ENCODE data around the gene PRXL2C. TPM values are rescaled to one million over a fixed set of nuclear protein-coding genes. Genes with fewer than 3 reads are reported as not detected.
A peak's percentile ranks its signal among the peaks of the same experiment; 100 is the strongest.

PRXL2C gene
- total RNA-seq, 6 experiments from 2014 or later: 2.9 to 10.7 (median 5.6) TPM

- DNase-seq (no peak), ATAC-seq (no peak)
- H3K4me1 ChIP-seq: no peaks in the 10 kb centered on the region
- H3K27me3 ChIP-seq: no peaks in the 10 kb centered on the region
- H3K4me3 ChIP-seq: no peak overlapping the region
- H3K36me3 ChIP-seq: no peaks in the 10 kb centered on the region
- H3K9me3 ChIP-seq: no peaks in the 10 kb centered on the region
- no peak overlapping the region for H3K27ac ChIP-seq
- intact Hi-C loops (cut with DNase I): loop anchor here (10.0 kb wide), 2 partner anchors 219 to 339 kb away; no protein-coding TSS in a partner anchor
- TF ChIP-seq POLR2A (IDR thresholded peaks at IDR 0.05): no peak
- TF ChIP-seq, protein P1, sequence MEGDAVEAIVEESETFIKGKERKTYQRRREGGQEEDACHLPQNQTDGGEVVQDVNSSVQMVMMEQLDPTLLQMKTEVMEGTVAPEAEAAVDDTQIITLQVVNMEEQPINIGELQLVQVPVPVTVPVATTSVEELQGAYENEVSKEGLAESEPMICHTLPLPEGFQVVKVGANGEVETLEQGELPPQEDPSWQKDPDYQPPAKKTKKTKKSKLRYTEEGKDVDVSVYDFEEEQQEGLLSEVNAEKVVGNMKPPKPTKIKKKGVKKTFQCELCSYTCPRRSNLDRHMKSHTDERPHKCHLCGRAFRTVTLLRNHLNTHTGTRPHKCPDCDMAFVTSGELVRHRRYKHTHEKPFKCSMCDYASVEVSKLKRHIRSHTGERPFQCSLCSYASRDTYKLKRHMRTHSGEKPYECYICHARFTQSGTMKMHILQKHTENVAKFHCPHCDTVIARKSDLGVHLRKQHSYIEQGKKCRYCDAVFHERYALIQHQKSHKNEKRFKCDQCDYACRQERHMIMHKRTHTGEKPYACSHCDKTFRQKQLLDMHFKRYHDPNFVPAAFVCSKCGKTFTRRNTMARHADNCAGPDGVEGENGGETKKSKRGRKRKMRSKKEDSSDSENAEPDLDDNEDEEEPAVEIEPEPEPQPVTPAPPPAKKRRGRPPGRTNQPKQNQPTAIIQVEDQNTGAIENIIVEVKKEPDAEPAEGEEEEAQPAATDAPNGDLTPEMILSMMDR (IDR thresholded peaks at IDR 0.05): no peak
- 92% methylated on average over 17 of the region's 20 CpGs for WGBS (ENCODE audit: insufficient coverage, low coverage, low lambda C conversion rate, missing lambda C conversion rate)
Observed at GRCh38 chr9:96663506-96664120, 8.5 kb upstream of the PRXL2C start.

DNA sequence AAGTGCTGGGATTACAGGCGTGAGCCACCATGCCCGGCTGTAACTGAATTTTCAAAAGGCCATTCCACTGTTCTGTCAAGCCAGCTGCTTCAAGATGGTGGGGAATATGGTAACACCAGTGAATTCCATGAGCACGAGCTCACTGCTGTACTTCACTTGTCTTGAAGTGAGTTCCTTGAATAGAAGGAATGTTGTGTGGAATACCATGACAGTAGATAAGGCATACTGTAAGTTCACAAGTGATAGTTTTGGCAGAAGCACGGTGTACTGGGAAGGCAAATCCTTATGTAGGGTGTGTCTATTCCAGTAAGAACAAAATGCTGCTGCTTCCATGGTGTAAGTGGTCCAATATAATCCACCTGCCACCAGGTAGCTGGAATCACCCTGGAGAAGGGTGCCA, 6.6 kb upstream of the PRXL2C start:
- Histone ChIP-seq H3K27ac (no peak overlapping the region), H3K4me3 (no peak overlapping the region), H3K27me3 (no peaks in the 10 kb centered on the region), H3K36me3 (no peaks in the 10 kb centered on the region), H3K9me3 (no peaks in the 10 kb centered on the region), H3K4me1 (no peaks in the 10 kb centered on the region)
- no peak for DNase-seq
- 79% methylated on average over 2 of the region's 4 CpGs for WGBS (ENCODE audit: insufficient coverage, low coverage, low lambda C conversion rate, missing lambda C conversion rate)
- TF ChIP-seq, protein P1 (IDR thresholded peaks at IDR 0.05): no peak
- no peak for TF ChIP-seq POLR2A (IDR thresholded peaks at IDR 0.05)
- intact Hi-C loops (cut with DNase I): loop anchor here (10.0 kb wide), 2 partner anchors 217 to 337 kb away; no protein-coding TSS in a partner anchor
- ATAC-seq: no peak

- Histone ChIP-seq H3K9me3 (no peaks in the 10 kb centered on the region), H3K36me3 (no peaks in the 10 kb centered on the region), H3K27me3 (no peaks in the 10 kb centered on the region), H3K4me3 (no peak overlapping the region), H3K27ac (no peak overlapping the region), H3K4me1 (no peaks in the 10 kb centered on the region)
- DNase-seq (no peak), ATAC-seq (no peak)
- intact Hi-C loops (cut with DNase I): loop anchor here (10.0 kb wide), 2 partner anchors 216 to 336 kb away; no protein-coding TSS in a partner anchor
- 93% methylated on average over 4 of the region's 7 CpGs for WGBS (ENCODE audit: insufficient coverage, low coverage, low lambda C conversion rate, missing lambda C conversion rate)
- TF ChIP-seq, protein P1 (IDR thresholded peaks at IDR 0.05): no peak
- TF ChIP-seq POLR2A (IDR thresholded peaks at IDR 0.05): no peak
Observed at GRCh38 chr9:96660692-96661248, 5.7 kb upstream of the PRXL2C start.

DNA sequence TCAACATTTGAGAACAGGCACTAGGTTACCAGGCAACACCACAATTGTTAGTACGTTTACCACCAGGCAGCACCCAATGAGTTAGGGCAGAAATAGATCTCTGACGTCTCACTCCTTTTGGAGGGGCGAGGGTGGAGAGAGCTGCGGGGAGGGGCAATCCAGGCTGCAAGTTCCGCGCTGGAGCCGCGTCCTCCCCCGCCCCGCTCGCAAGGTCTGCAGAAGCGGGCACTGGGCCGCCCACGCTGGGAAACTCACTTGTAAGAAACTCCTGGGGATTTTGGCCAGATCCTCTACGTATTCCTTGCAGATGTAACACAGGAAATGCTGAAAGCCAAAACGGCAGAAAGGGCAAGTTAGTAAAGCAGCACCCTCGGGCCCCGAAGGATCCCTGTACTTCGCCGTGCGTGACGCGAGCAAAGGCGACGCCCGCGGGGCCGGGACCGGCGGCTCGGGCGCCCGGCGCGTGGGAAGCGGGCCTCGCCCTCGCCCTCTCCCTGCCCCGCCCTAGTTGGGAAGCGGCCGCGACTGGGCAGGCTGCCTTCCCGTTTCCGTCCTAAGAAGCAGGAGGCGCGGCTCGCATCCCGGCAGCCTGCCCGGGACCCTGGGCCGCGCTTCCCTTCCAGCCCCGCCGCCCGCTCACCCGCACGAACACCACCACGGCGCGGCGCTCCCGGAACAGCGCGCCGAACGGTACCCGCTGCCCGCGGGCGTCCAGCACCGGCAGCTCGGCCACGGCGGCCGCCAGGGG, 493 bp downstream of the PRXL2C start:
- intact Hi-C loops (cut with DNase I): no loop called here
- TF ChIP-seq POLR2A (IDR thresholded peaks at IDR 0.05): peak; percentile 85
- TF ChIP-seq, protein P1 (IDR thresholded peaks at IDR 0.05): peak in 1 of 4 donors; percentile 30

More for the DNA sequence above, 493 bp downstream of the PRXL2C start:
- Histone ChIP-seq H3K9me3 (no peaks in the 10 kb centered on the region), H3K36me3 (peaks cover 0 to 10% (median 3%) of the 10 kb centered on the region in 4 donors), H3K27ac (peak overlapping the region; percentile 61 to 88 (median 87)), H3K27me3 (no peaks in the 10 kb centered on the region), H3K4me1 (peaks cover 0 to 5% (median 2%) of the 10 kb centered on the region in 4 donors), H3K4me3 (peak overlapping the region; percentile 55 to 66 (median 63))
- ATAC-seq (peak; percentile 77 to 87 (median 84)), DNase-seq (peak; percentile 81 to 85 (median 81))
- 3% methylated on average over 8 of the region's 74 CpGs for WGBS (ENCODE audit: insufficient coverage, low coverage, low lambda C conversion rate, missing lambda C conversion rate)

Measured in right lobe of liver (tissue), 6 donors.